Caco-2 (cell line): Measurements from ENCODE around the gene RERE. TPM values are rescaled to one million over a fixed set of nuclear protein-coding genes. Genes with fewer than 3 reads are reported as not detected.

Source experiments
- BruUV-seq: library from RNA; stranded (reverse); fragments of 400-500 nt; replicated peaks from 2 replicates; lab custom pipeline; 2021; lab: Mats Ljungman, UMichigan
- CTCF ChIA-PET: fragments of 300-600 bp; sonication (Branson Sonifier 250); formaldehyde crosslinking; loops from one replicate; lab custom pipeline; 2022; ENCODE audit warnings: antibody characterized with exemption; lab: Charles Lee
- POLR2A ChIA-PET: fragments of 300-600 bp; sonication (Branson Sonifier 250); formaldehyde crosslinking; loops from one replicate; lab custom pipeline; 2022; ENCODE audit warnings: antibody characterized with exemption; lab: Charles Lee
- DNase-seq, 2 experiments: peaks; one replicate each; pipeline versions ENCODE4 v3.0.0 to v3.0.0-alpha.2; 2020 to 2022
- H3K27me3 ChIP-seq: replicated peaks from 2 replicates; pipeline ENCODE4 v1.6.0; 2011; ENCODE audit warnings: low read length; ENCODE audit not compliant: control insufficient read depth, insufficient read depth
- H3K36me3 ChIP-seq: 2 replicates; pipeline ENCODE4 v1.5.1; 2011; ENCODE audit warnings: low read length; ENCODE audit not compliant: control insufficient read depth, insufficient read depth
- H3K4me1 ChIP-seq: fragments of 250-450 bp; sonication (Bioruptor Pico); 2 replicates; pipeline ENCODE4 v1.5.1; 2020; ENCODE audit warnings: mild to moderate bottlenecking
- H3K4me3 ChIP-seq: 2 replicates; pipeline ENCODE4 v1.5.1; 2011; ENCODE audit warnings: low read depth, mild to moderate bottlenecking, control low read depth, low read length
- H3K9me3 ChIP-seq: fragments of 250-450 bp; sonication (Bioruptor Pico); 2 replicates; pipeline ENCODE4 v1.5.1; 2020; ENCODE audit warnings: mild to moderate bottlenecking, moderate library complexity
- H3K27ac Mint-ChIP-seq: one replicate; pipeline ENCODE4 v1.8.0; 2022; ENCODE audit warnings: mixed read lengths; ENCODE audit not compliant: unreplicated experiment
- H3K27me3 Mint-ChIP-seq: one replicate; pipeline ENCODE4 v1.8.0; 2022; ENCODE audit warnings: mixed read lengths; ENCODE audit not compliant: insufficient read depth, unreplicated experiment
- H3K36me3 Mint-ChIP-seq: one replicate; pipeline ENCODE4 v1.8.0; 2022; ENCODE audit warnings: mild to moderate bottlenecking, mixed read lengths; ENCODE audit not compliant: insufficient read depth, unreplicated experiment
- H3K4me1 Mint-ChIP-seq: one replicate; pipeline ENCODE4 v1.8.0; 2022; ENCODE audit warnings: low read depth, mixed read lengths; ENCODE audit not compliant: unreplicated experiment
- H3K4me3 Mint-ChIP-seq: one replicate; pipeline ENCODE4 v1.8.0; 2022; ENCODE audit warnings: mild to moderate bottlenecking, moderate library complexity, mixed read lengths; ENCODE audit not compliant: unreplicated experiment
- H3K9me3 Mint-ChIP-seq: one replicate; pipeline ENCODE4 v1.8.0; 2022; ENCODE audit warnings: mixed read lengths; ENCODE audit not compliant: unreplicated experiment
- CTCF ChIP-seq, 2 experiments: fragments of 200-600 bp in 1 of 2; IDR thresholded peaks; 1 replicate in 1 of 2; 2 replicates in 1 of 2; pipeline versions ENCODE4 v1.5.1 to v1.8.0; 2011 to 2022; ENCODE audit warnings: antibody characterized with exemption in 1 of 2, control low read depth in 1 of 2, inconsistent platforms in 1 of 2, low read depth in 1 of 2, low read length in 1 of 2, mild to moderate bottlenecking in 1 of 2, moderate library complexity in 1 of 2; ENCODE audit not compliant: insufficient read depth in 1 of 2, severe bottlenecking in 1 of 2, unreplicated experiment in 1 of 2
- intact Hi-C: fragments of 100-400 bp; cut with micrococcal nuclease; formaldehyde crosslinking; loops from one replicate; pipeline ENCODE4 v1.10.0; 2022; ENCODE audit not compliant: unreplicated experiment
- total RNA-seq: library from RNA; stranded (reverse); gene quantifications from 2 replicates; pipeline ENCODE4 v1.2.3, GENCODE V29; 2022

RERE gene
- total RNA-seq, 1 experiment from 2014 or later = 85.2 TPM

DNA sequence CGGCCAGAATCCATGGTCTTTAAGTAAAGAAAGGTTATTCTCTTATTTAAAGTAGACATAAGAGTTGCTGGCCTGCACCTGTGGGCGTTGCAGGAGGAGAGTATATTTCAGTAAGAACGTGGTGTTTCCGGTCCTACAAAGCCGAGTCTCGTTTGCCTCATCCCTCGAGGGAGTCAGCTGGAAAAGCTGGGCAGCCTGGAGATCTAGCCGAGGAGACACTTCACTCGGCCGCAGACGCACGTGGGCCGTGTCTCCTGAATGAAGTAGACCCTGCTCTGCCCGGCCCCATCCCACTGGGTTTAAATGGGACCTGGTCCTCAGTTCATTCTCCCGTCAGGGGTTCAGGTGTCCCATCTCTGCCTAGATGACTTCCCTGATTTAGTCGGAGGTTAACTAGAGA is 484.6 kb downstream of the RERE start:
- Mint-ChIP-seq H3K9me3 (no peaks in the 10 kb centered on the region), H3K36me3 (no peaks in the 10 kb centered on the region), H3K27me3 (no peaks in the 10 kb centered on the region), H3K4me1 (no peaks in the 10 kb centered on the region), H3K4me3 (no peak overlapping the region), H3K27ac (no peak overlapping the region)
- Histone ChIP-seq H3K27me3 (no peaks in the 10 kb centered on the region), H3K4me1 (no peaks in the 10 kb centered on the region), H3K4me3 (no peak overlapping the region), H3K36me3 (no peaks in the 10 kb centered on the region), H3K9me3 (no peaks in the 10 kb centered on the region)
- intact Hi-C loops = no loop called here
- no peak for TF ChIP-seq CTCF (IDR thresholded peaks at IDR 0.05; ENCODE audit: insufficient read depth in 1 of 2, low read depth in 1 of 2, low read length in 1 of 2, severe bottlenecking in 1 of 2, unreplicated experiment in 1 of 2)
- no peak for DNase-seq
- CTCF ChIA-PET = interaction anchor here (0.7 kb wide), 1 partner anchor 193 kb away, joined by 4 read pairs; no protein-coding TSS in a partner anchor
- POLR2A ChIA-PET = no interaction called here
- no TSS peak for BruUV-seq

DNA sequence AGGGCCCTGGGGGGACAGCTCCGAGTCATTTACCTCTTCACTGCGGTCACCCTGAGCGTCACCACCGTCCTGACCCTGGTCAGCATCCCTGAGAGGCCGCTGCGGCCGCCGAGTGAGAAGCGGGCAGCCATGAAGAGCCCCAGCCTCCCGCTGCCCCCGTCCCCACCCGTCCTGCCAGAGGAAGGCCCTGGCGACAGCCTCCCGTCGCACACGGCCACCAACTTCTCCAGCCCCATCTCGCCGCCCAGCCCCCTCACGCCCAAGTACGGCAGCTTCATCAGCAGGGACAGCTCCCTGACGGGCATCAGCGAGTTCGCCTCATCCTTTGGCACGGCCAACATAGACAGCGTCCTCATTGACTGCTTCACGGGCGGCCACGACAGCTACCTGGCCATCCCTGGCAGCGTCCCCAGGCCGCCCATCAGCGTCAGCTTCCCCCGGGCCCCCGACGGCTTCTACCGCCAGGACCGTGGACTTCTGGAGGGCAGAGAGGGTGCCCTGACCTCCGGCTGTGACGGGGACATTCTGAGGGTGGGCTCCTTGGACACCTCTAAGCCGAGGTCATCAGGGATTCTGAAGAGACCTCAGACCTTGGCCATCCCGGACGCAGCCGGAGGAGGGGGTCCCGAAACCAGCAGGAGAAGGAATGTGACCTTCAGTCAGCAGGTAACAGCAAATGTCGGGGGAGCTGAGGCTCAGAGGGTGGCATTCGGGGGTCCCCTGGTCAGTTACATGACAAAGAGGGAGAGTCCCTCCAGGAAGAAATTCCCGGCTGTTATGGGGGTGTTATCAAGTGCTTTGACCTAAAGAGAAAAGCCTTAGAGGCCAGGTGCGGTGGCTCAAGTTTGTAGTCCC is 486.9 kb downstream of the RERE start:
- ChIA-PET CTCF (no interaction called here), POLR2A (no interaction called here)
- no peaks in the 10 kb centered on the region for H3K4me1 Mint-ChIP-seq
- no peaks in the 10 kb centered on the region for H3K9me3 Mint-ChIP-seq
- Histone ChIP-seq H3K4me3 (no peak overlapping the region), H3K27me3 (no peaks in the 10 kb centered on the region), H3K9me3 (no peaks in the 10 kb centered on the region), H3K4me1 (no peaks in the 10 kb centered on the region), H3K36me3 (no peaks in the 10 kb centered on the region)
- intact Hi-C loops = no loop called here
- BruUV-seq = no TSS peak
- no peak for TF ChIP-seq CTCF (IDR thresholded peaks at IDR 0.05; ENCODE audit: insufficient read depth in 1 of 2, low read depth in 1 of 2, low read length in 1 of 2, severe bottlenecking in 1 of 2, unreplicated experiment in 1 of 2)
- H3K36me3 Mint-ChIP-seq = no peaks in the 10 kb centered on the region
- H3K27ac Mint-ChIP-seq = no peak overlapping the region
- no peaks in the 10 kb centered on the region for H3K27me3 Mint-ChIP-seq
- DNase-seq = no peak
- H3K4me3 Mint-ChIP-seq = no peak overlapping the region

DNA sequence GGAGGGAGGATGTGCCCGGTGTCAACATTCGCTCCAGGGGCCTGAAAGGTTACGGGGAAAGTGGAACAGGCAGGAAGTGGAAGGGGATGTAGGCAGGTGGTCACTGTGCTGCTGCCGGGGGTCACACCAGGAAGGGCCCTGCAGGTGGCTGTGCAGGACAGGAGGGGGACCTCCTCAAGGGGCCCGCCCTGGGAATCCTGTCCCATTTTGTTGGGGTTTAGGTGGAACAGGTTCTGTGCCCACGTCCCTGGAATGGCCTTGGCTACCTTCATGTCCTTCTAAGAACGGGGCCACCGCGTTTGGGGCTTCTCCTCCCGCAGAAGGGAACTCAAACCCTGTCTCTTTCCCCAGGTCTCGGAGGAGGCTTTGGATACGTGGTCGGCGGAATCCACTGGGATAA is 487.6 kb downstream of the RERE start:
- intact Hi-C loops = no loop called here
- no peaks in the 10 kb centered on the region for H3K9me3 ChIP-seq
- BruUV-seq = no TSS peak
- no peak for DNase-seq
- CTCF ChIA-PET = no interaction called here
- no peak overlapping the region for H3K4me3 ChIP-seq
- H3K27me3 Mint-ChIP-seq = no peaks in the 10 kb centered on the region
- H3K27me3 ChIP-seq = no peaks in the 10 kb centered on the region
- H3K9me3 Mint-ChIP-seq = no peaks in the 10 kb centered on the region
- no peaks in the 10 kb centered on the region for H3K36me3 Mint-ChIP-seq
- no peaks in the 10 kb centered on the region for H3K36me3 ChIP-seq
- H3K4me1 Mint-ChIP-seq = no peaks in the 10 kb centered on the region
- H3K4me1 ChIP-seq = no peaks in the 10 kb centered on the region
- H3K4me3 Mint-ChIP-seq = no peak overlapping the region
- no peak for TF ChIP-seq CTCF (IDR thresholded peaks at IDR 0.05; ENCODE audit: insufficient read depth in 1 of 2, low read depth in 1 of 2, low read length in 1 of 2, severe bottlenecking in 1 of 2, unreplicated experiment in 1 of 2)
- H3K27ac Mint-ChIP-seq = no peak overlapping the region
- POLR2A ChIA-PET = no interaction called here
